Measurements from ENCODE around the gene METTL9.
"Not testable (repeated sequence)": the region's sequence is repeated elsewhere in the genome, so short reads cannot be mapped to it uniquely, and the experiment has no call there.

METTL9 gene

DNA sequence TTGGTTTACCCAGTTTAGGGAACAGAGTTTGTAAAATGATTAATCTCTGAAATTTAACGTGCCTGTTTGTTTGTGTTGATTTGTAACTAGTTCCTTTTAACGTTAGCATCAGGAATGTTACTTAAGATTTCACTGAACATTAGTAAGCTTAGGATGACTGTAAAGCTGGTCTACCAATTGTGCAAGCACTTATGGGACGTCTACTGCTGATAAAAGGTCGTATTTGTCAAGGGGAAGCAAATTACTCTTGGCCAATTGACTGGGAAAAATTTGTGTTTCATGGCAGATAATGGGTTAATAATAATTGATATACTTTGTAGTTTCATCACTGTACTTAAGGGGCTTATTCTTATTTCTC lies 11.8 kb downstream of the METTL9 start:
- DNase-seq: no peak

DNA sequence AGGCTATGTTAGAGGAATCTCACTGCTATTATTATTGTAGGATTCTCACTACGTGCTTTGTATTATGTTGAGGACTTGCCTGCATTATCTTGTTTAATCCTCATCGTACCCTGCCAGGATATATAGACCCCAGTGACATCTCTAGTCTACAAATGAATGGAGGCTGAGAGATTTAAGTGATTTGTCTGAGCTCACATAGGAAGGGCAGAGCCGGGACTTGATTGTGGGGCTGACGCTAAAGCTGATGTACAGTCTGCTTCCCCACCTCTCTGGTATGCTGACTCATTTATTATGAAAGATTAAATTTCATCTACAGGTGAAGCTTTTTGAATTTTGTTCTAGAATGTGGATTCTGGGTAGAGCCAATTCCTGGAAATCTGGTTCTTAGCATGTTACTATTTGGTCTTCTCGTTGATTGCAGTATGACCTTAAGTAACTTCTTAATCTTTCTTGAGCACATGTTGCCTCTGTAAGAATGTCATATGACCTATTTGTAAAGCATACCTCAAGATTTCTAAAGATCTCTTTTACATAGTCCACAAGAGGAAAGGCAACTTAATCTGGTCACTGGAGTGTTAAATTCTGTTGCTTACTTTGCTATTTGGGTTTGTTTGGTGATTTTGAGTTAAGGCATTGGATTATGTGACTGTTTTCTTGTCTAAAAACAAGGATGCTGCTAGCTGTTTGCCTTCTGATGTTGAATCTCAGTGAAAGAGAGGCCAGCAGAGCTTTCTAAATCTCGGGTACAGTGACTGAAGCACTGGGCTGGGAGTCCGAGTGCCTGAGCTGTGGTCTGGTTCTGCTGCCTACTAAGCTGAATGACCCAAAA lies 12.4 kb downstream of the METTL9 start:
- DNase-seq: no peak

DNA sequence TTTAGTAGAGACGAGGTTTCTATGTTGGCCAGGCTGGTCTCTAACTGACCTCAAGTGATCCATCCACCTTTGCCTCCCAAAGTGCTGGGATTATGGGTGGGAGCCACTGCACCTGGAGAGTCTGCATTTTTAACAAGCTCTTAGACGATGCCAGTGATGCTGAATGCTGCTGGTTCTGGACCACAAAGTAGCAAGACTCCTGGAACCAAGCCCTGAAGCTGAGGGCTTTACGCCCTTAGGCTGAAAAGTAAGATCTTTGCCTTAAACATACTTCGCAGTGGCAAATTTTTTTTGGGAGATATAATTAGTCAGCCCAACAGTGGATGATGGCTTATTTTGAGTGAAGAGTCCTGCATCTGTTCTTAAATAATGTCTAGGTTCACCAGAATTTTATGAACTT lies 14.0 kb downstream of the METTL9 start:
- no peak for DNase-seq

DNA sequence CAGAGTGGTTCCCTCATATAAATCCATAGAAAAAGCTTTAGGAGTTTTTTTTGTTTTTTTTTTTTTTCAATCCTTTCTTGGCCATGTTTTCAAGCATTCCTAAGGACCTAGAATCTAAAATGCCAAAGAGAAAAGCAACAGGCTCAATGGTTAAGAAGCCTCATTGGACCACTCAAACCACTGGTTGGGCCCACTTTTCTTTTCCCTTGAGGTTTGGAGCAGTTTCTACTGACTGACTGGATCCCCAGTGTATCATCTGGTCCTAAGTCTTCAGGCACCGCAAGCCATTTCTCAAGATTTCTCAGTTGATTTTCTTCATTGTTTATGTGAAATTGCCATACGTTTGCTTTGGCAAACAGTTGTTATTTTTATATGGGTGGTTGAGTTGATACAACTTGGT lies 14.4 kb downstream of the METTL9 start:
- DNase-seq: no peak

DNA sequence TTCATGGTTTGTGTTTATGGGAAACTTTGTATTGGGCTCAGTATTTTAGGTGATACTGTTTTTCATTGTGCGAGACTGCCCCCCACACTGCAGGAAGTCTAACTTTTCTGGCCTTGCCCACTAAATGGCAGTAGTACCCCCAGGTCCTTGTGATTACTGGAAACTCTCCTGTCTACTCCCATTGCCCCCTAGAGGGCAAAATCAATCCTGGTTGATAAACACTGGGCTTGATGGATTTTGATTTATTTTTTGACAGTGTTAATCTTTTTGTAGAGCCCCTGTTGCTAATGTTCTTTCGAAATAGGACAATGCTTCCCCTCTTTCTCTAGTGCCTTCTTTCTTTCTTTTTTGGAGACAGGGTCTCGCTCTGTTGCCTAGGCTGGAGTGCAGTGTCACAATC lies 15.5 kb downstream of the METTL9 start:
- DNase-seq: no peak

DNA sequence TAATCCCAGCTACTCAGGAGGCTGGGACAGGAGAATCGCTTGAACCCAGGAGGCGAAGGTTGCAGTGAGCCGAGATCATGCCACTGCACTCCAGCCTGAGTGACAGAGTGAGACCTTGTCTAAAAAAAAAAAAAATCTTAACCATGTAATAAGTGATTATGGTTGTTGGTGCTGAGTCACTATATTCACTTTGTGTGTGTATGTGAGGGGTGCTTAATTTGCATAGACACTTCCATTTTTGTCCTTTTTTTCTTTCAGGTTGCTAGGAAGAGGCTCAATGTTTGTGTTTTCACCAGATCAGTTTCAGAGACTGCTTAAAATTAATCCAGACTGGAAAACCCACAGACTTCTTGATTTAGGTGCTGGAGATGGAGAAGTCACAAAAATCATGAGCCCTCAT lies 18.2 kb downstream of the METTL9 start:
- no peak for DNase-seq

DNA sequence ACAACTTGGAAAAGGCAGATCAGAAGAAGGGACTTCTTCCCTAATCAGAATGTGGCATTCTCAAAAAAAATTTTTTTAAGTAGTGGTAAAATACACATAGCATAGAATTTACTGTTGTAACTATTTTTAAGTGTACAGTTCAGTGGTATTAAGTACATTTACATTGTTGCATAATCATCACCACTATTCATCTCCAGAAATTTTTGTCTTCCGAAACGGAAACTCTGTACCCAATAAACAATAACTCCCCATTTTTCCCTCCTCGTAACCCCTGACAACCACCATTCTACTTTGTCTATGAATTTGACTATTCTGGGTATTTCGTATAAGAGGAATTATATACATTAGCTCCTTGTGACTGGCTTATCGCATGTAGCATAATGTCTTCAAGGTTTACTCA lies 18.9 kb downstream of the METTL9 start:
- no peak for DNase-seq

DNA sequence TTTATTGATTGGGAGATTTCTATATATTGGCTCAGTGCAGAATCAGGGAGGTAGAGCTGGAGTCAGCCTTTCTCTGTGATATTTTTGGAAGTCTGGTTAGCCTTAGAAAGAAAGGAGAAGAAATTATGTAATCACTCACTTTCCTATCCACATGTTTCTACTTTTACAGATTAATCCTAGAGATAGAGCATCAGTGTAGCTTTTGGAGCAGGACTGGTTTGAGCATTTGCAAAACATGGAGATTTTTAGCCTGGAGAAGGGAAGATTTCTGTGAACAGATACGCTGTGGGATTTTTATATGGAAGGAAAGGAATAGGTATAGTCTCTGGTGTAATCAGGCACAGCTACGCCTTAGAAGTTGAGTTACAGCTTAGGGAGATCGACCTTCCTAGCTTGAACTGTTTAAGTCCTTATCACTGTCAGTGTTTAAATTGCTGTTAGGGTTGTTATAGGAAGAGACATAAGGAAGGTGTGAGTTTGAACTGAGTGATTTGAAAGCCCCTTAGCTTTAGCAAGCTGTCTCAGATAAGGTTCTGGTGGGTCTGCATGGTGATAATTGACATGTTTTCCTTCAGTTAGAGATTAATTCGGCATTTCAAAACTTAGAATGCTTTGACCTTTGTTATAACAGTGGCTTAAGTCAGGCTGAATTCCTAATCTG lies 20.5 kb downstream of the METTL9 start:
- DNase-seq: no peak

DNA sequence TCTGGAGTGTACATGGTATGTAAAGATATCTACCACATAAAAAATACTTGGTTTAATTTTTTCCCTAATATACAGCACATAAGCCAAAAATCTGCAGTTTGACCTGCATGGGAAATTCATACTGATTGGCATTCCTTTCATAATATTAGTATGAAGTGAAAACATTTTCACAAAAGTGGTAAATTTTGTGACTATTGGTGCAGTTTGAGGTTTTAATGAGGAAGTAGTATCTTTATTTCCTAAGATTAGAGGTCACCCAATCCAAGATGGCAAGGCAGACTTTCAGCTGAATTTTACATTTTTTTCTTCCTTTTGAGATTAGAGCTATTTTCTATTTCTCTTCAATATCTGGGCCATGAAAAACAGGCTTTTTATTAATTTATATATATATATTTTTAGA lies 21.2 kb downstream of the METTL9 start:
- DNase-seq: no peak

DNA sequence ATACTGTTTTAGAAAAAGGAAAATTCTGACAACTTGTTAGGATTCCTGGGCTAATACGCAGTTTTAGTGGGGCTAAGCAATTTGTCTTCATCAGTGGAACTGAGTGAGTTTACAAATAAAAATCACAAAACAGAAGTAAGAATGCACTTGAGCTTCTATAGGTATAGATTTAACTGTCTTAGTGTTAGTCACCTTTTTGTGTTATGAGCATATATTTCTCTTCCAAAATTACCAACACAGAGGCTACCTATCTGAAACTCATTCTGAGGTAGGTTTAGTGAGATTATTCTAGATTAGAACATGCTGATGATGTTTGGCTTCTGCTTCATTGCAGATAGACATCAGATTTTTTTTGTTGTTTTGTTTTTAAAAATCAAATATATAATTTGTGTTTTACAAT lies 23.2 kb downstream of the METTL9 start:
- no peak for DNase-seq

DNA sequence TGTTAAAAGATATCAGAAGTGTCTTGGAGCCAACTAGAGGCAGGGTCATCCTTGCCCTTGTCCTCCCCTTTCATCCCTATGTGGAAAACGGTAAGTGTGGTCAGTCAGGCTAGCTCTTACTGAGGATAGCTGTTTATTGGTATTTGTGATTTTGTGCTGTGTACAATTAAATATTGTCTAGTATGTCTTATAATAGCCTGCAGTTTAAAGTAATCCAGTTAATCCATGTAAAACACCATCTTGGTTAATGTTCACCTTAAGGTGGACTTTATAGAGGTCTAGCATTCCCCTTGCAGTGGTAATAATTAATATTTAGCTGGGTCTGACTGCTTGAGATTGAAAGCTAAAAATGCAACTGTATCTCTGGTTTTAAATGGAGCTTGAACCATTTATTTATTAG lies 25.6 kb downstream of the METTL9 start:
- DNase-seq: no peak

DNA sequence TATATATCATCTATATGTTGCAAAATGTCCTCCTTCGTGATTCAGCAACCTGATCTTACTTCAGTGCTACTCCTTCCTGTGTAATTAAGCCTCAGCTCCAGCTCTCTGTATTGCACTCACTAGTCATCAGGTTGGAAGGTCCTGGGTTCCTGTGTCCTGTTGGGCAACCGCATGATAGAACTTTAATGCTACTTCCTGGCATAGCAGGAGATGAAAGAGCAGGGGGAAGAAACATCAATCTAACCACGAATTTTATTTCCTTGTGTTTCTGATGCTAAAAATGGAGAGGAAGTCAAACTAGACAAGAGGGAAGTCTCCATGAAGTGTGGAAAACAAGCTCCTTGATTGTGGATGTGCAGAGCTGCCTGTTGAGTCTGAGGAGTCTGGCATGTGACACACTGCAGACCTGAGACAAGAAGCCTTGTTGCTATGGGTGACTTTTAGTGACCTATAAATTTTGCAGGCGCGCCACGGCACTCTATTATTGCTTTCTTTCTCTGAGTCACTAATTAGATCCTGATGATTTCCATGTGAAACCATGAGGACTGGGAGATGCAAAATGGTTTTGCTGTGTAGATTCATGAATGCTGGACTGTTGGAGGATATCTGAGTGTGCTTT lies 27.4 kb downstream of the METTL9 start:
- DNase-seq: no peak

DNA sequence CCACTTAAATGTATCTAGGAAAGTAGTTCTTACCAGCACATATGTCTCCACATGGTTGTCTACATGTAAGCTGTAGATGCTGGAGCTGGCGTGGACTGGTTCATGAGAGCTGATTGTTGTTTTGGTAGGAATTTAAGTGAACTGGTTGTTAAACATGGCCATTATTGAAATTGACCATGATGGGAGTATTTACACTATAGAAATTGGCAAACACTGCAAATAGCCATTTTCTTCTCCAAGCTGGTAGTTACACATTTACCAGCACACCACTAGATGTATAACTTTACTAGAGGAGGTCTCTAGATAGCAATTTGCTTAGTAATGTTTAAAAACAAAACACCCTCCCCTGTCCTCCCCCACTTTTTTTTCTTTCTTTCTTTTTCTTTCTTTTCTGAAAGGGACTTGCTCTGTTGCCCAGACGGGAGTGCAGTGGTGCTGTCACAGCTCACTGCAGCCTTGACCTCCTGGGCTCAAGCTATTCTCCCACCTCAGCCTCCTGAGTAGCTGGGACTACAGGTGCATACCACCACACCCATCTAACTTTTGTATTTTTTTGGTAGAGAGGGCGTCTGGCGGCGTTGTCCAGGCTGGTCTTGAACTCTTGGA lies 28.8 kb downstream of the METTL9 start:
- DNase-seq: no peak

DNA sequence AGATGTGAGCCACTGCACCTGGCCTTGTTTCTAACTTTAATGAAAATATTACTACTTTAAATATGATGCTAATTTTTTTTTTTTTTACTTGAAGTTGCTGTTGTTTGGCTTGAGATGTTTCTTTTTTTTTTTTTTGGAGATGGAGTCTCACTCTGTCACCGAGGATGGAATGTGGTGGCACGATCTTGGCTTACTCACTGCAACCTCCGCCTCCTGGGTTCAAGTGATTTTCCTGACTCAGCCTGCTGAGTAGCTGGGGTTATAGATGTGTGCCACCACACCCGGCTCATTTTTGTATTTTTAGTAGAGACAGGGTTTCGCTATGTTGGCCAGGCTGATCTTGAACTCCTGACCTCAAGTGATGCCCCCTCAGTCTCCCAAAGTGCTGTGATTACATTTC lies 29.4 kb downstream of the METTL9 start:
- DNase-seq: no peak

DNA sequence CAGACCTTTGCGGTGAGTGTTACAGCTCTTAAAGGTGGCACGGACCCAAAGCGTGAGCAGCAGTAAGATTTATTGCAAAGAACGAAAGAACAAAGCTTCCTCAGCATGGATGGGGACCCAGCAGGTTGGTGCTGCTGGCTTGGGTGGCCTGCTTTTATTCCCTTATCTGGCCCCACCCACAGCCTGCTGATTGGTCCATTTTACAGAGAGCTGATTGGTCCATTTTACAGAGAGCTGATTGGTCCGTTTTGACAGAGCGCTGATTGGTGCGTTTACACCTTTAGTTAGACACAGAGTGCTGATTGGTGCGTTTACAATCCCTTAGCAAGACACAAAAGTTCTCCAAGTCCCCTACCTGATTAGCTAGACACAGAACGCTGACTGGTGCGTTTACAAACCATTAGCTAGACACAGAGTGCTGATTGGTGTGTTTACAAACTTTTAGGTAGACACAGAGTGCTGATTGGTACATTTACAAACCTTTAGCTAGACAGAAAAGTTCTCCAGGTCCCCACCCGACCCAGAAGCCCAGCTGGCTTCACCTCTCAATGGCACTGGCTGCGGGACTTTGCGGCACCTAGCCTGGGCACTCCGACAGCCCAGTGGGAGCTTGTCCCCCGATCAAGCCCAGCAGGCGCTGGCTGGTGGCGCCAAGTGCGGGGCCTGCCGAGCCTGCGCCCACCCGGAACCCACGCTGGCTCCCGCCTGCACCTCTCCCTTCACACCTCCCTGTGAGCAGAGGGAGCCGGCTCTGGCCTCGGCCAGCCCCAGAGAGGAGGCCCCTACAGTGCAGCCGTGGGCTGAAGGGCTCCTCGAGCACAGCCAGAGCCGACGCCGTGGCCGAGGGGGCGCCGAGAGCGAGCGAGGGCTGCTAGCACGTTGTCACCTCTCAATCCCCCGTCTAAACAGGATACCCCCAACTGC lies 30.5 kb downstream of the METTL9 start:
- DNase-seq: not testable (repeated sequence)

DNA sequence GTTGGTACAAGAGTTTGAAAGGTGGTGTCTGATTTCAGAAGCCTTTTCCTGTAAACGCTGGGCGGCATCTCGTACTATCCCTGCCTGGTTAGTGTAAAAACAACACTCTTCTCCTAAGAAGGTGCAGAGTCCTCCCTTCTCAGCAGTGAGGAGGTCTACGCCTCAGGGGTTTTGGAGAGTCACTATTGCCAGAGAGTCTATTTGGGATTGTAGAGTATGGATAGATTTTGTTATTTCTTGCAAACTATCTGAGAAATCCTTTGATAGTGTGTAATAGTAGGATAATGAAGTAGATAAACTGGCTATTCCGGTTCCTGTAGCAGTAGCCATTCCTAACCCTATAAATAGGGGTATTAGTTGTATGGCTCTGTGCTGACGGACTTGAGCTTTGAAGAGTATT lies 31.5 kb downstream of the METTL9 start:
- not testable (repeated sequence) for DNase-seq

DNA sequence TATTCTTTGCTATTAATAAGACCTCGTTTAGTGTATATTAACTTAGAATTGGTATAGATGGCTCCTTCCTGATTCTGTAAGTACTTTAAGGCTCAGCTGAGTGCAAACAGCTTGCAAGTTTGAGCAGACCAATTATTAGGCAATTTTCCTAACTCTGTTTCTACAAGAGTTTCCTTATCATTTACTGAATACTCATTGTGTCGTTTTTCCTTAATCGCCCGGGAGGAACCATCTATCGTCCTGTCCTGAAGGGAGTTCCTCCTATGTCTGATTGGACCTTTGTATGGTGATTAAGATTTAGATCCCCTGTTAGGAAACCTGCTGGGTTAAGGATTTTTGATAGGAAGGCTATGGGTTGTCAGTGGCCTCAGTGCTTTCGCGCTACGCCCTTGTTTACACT lies 32.0 kb downstream of the METTL9 start:
- DNase-seq: not testable (repeated sequence)

DNA sequence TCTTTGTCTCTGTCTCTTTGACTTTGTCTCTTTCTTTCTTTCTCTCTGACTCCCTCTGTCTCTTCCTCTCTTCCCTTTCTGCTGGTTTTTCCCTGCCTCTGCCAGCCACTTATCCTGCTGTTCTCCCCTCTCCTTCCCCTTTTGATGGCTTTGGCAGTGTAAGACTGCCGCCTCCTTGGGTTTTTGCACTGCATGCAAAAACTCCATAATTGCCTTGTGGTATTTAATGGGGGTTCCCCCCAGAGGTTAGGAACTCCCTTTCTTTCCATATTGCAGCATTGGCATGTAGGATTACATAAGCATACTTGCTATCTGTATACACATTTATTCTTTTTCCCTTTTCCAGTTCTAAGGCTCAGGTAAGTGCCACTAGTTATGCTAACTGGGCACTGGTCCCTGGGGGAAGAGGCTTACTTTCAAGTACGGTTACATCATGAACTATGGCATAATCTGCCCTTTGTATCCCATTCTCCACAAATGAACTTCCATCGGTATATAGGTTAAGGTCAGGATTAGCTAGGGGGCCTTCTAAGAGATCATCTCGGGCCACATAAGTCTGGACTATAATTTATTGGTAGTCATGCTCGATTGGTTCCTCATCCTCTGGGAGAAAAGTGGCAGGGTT lies 32.7 kb downstream of the METTL9 start:
- not testable (repeated sequence) for DNase-seq

DNA sequence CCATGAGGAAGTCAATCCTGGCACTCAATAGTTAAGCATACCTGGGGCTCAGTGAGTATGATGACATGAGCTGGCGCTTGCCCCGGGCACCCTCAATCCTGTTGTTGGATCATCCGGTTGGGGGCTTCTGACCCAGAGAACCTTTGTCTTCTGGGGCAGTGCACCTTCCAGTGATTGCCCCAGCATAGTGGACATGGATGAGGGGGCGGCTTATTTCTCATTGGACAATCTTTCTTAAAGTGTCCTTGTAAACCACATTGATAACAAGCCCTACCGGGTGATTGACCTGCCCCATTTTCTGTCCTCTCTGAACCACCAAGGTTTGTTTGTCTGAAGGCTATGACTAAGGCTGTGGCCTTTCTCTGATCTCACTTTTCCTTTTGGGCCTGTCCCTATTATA lies 34.8 kb downstream of the METTL9 start:
- no peak for DNase-seq

DNA sequence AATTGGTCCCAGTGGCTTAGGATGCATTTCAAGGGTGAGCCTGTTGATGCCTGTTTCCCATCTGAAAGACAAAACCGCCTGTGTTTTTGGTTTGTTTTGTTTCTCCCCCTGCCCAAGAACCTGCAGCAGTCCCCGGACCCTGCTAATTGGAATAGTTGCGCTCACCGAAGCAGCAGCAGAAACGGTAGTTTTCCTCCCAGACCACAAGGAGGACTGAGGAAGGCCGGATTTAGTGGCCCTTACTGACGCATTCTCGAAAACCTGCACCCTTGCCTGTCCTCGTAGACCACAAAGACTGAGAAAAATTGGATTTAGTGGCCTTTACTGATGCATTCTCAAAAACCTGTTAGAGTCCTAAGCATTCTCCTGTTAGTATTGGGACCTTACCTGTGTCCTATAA lies 36.3 kb downstream of the METTL9 start:
- DNase-seq: not testable (repeated sequence)

DNA sequence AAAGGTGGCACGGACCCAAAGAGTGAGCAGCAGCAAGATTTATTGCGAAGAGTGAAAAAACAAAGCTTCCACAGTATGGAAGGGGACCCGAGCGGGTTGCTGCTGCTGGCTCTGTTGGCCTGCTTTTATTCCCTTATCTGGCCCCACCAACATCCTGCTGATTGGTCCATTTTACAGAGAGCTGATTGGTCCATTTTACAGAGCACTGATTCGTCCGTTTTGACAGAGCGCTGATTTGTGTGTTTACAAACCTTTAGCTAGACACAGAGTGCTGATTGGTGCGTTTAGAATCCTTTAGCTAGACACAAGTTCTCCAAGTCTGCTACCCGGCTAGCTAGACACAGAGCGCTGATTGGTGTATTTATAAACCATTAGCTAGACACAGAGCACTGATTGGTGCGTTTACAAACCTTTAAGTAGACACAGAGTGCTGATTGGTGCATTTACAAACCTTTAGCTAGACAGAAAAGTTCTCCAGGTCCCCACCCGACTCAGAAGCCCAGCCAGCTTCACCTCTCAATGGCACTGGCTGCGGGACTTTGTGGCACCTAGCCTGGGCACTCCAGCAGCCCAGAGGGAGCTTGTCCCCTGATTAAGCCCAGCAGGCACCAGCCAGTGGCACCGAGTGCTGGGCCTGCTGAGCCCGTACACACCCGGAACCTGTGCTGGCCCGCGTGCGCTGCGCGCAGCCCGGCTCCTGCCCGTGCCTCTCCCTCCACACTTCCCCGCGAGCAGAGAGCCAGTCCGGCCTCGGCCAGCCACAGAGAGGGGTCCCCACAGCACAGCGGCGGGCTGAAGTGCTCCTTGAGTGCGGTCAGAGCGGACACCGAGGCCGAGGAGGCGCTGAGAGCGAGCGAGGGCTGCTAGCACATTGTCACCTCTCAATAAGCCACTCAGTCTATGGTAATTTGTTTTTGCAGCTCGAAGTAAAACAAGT lies 37.9 kb downstream of the METTL9 start:
- DNase-seq: no peak

All from NCI-H1105 treated with DMSO at 0.1 percent for 48 hours (cell line).